Left lung (tissue), 10 donors: ENCODE measurements around the gene RAP1B. TPM values are rescaled to one million over a fixed set of nuclear protein-coding genes. Genes with fewer than 3 reads are reported as not detected.
A peak's percentile ranks its signal among the peaks of the same experiment; 100 is the strongest.

Experiments used
- ATAC-seq: fragments of 200-7000 bp; cut with Tn5 transposase; one replicate; pipeline ENCODE4 v1.9.1; 2020; ENCODE audit warnings: moderate library complexity
- DNase-seq, 4 donors: peaks; one replicate each; pipeline ENCODE4 v3.0.0-alpha.2; 2013 to 2020
- H3K27ac ChIP-seq, 2 donors: fragments of 200-600 bp; sonication (generic) in 1 of 2; one replicate each; pipeline versions ENCODE4 v1.5.0 to v1.8.0; 2020 to 2021
- H3K27me3 ChIP-seq, 2 donors: fragments of 200-600 bp; sonication (generic) in 1 of 2; one replicate each; pipeline versions ENCODE4 v1.5.0 to v1.8.0; 2020 to 2021
- H3K36me3 ChIP-seq, 2 donors: fragments of 200-600 bp; sonication (generic) in 1 of 2; one replicate each; pipeline versions ENCODE4 v1.5.0 to v1.8.0; 2020 to 2021
- H3K4me1 ChIP-seq, 2 donors: fragments of 200-600 bp; one replicate each; pipeline ENCODE4 v1.8.0; 2021
- H3K4me3 ChIP-seq, 2 donors: fragments of 200-600 bp; sonication (generic) in 1 of 2; one replicate each; pipeline versions ENCODE4 v1.5.0 to v1.8.0; 2020 to 2021; ENCODE audit warnings: mild to moderate bottlenecking in 1 of 2
- H3K9me3 ChIP-seq, 2 donors: fragments of 200-600 bp; sonication (generic) in 1 of 2; one replicate each; pipeline versions ENCODE4 v1.5.0 to v1.8.0; 2020 to 2021
- CTCF ChIP-seq, 2 donors: fragments of 200-600 bp; sonication (generic) in 1 of 2; IDR thresholded peaks; one replicate each; pipeline versions ENCODE4 v1.5.0 to v1.8.0; 2021; ENCODE audit warnings: antibody characterized with exemption in 2 of 2
- intact Hi-C, 2 donors: fragments of 100-400 bp; cut with DNase I; formaldehyde crosslinking; loops; one replicate each; pipeline versions ENCODE4 v1.11.2 to v1.14.2; 2022
- polyA plus RNA-seq, 6 donors: library from polyadenylated mRNA; unstranded; fragments of 120-200 nt; gene quantifications; one replicate each; pipeline ENCODE4 v1.2.1, GENCODE V29; 2013; ENCODE audit not compliant: insufficient read length in 6 of 6
- total RNA-seq, 2 donors: library from RNA; stranded (reverse); fragmentation: NEBNext Ultra II Directional; extraction: Animal tissue kit (Norgen Biotek cat#: 25700); gene quantifications; one replicate each; pipeline ENCODE4 v1.2.1, GENCODE V29; 2021
- donor health status: DM: no; HTN: yes; CAD: no.
- donor health status: DM: no; HTN: no; CAD: no.

Gene RAP1B
- total and polyA plus RNA-seq, 8 donors: 137 to 211 (median 183) TPM

- ATAC-seq (no peak), DNase-seq (no peak)
- intact Hi-C loops: no loop called here
- peaks cover 32 to 64% of the 10 kb centered on the region in 2 donors for H3K4me1 ChIP-seq
- peak overlapping the region; percentile 94 to 98 for H3K27ac ChIP-seq
- no peaks in the 10 kb centered on the region for H3K27me3 ChIP-seq
- peaks cover 0 to 7% of the 10 kb centered on the region in 2 donors for H3K36me3 ChIP-seq
- no peak for TF ChIP-seq CTCF (IDR thresholded peaks at IDR 0.05)
- no peaks in the 10 kb centered on the region for H3K9me3 ChIP-seq
- H3K4me3 ChIP-seq: peak overlapping the region; percentile 54 to 73
Measured at GRCh38 chr12:68612697-68613096, 2.0 kb downstream of the RAP1B start.

- ATAC-seq (no peak), DNase-seq (no peak)
- H3K36me3 ChIP-seq: peaks cover 0 to 7% of the 10 kb centered on the region in 2 donors
- H3K9me3 ChIP-seq: no peaks in the 10 kb centered on the region
- no peak for TF ChIP-seq CTCF (IDR thresholded peaks at IDR 0.05)
- H3K4me1 ChIP-seq: peaks cover 34 to 70% of the 10 kb centered on the region in 2 donors
- intact Hi-C loops: no loop called here
- H3K27me3 ChIP-seq: no peaks in the 10 kb centered on the region
- H3K27ac ChIP-seq: peak overlapping the region; percentile 94 to 98
- H3K4me3 ChIP-seq: peak overlapping the region in 1 of 2 donors; percentile 73
Measured at GRCh38 chr12:68613209-68613904, 2.7 kb downstream of the RAP1B start.

- no peaks in the 10 kb centered on the region for H3K27me3 ChIP-seq
- peak overlapping the region in 1 of 2 donors; percentile 73 for H3K4me3 ChIP-seq
- peak overlapping the region in 1 of 2 donors; percentile 98 for H3K27ac ChIP-seq
- intact Hi-C loops: no loop called here
- peaks cover 0 to 7% of the 10 kb centered on the region in 2 donors for H3K36me3 ChIP-seq
- DNase-seq (no peak), ATAC-seq (no peak)
- H3K9me3 ChIP-seq: no peaks in the 10 kb centered on the region
- H3K4me1 ChIP-seq: peaks cover 38 to 79% of the 10 kb centered on the region in 2 donors
- no peak for TF ChIP-seq CTCF (IDR thresholded peaks at IDR 0.05)
Measured at GRCh38 chr12:68614105-68614679, 3.5 kb downstream of the RAP1B start.

DNA sequence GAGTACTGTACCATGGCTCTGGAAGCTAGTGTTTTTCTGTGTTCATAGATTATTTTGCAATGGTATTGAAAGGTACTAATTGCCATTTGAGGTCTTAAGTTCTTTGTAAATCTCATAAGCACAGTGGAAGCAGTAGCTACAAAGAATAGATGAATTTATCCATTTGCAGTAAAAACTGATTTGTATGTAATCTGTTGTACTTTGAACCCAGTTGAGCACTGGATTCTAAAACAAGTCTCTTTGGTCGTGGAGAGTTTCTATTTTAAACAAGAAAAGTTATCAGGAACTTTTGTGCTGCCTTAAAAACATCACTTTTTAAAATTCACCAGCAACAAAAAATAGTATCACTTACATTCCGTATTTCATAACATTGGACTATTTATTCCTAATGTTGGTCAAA lies 4.1 kb downstream of the RAP1B start:
- DNase-seq (no peak), ATAC-seq (no peak)
- no peak for TF ChIP-seq CTCF (IDR thresholded peaks at IDR 0.05)
- Histone ChIP-seq H3K36me3 (peaks cover 0 to 7% of the 10 kb centered on the region in 2 donors), H3K9me3 (no peaks in the 10 kb centered on the region), H3K27me3 (no peaks in the 10 kb centered on the region), H3K4me1 (peaks cover 38 to 82% of the 10 kb centered on the region in 2 donors), H3K27ac (no peak overlapping the region), H3K4me3 (peak overlapping the region in 1 of 2 donors; percentile 73)
- intact Hi-C loops: no loop called here

- DNase-seq (no peak), ATAC-seq (no peak)
- Histone ChIP-seq H3K27me3 (no peaks in the 10 kb centered on the region), H3K36me3 (peaks cover 0 to 7% of the 10 kb centered on the region in 2 donors), H3K4me3 (no peak overlapping the region), H3K4me1 (peaks cover 54 to 100% of the 10 kb centered on the region in 2 donors), H3K27ac (peak overlapping the region in 1 of 2 donors; percentile 13), H3K9me3 (no peaks in the 10 kb centered on the region)
- TF ChIP-seq CTCF (IDR thresholded peaks at IDR 0.05): no peak
- intact Hi-C loops: no loop called here
Measured at GRCh38 chr12:68617160-68617926, 6.6 kb downstream of the RAP1B start.
